HepG2 (cell line): ENCODE data around the gene FKBP8. TPM values are rescaled to one million over a fixed set of nuclear protein-coding genes. Genes with fewer than 3 reads are reported as not detected.

ENCODE experiments used
- ATAC-seq: fragments of 200-7000 bp; cut with Tn5 transposase; 3 replicates; pipeline ENCODE4 v1.9.1; 2020; ENCODE audit warnings: mild to moderate bottlenecking, moderate library complexity
- BruUV-seq: library from RNA; stranded (reverse); fragments of 400-500 nt; replicated peaks from 2 replicates; lab custom pipeline; 2021; lab: Mats Ljungman, UMichigan
- CTCF ChIA-PET: fragments of 300-600 bp; formaldehyde crosslinking; extraction: SDS; loops from one replicate; lab custom pipeline; 2021; ENCODE audit warnings: low total read pairs, inconsistent platforms, low intra/inter-chr PET ratio; lab: Yijun Ruan, JAX
- POLR2A ChIA-PET: fragments of 350-600 bp; sonication (Branson Sonifier 250); formaldehyde crosslinking; loops from one replicate; lab custom pipeline; 2020; ENCODE audit warnings: antibody characterized with exemption, inconsistent platforms; lab: Yijun Ruan, JAX
- DNase-seq: peaks from one replicate; pipeline ENCODE4 v3.0.0-alpha.2; 2015; ENCODE audit warnings: low spot score
- FAIRE-seq: peaks from 3 replicates; lab custom pipeline; 2011; peaks lifted over from hg19 to GRCh38; lab: Jason Lieb, UNC
- H2AFZ ChIP-seq: one replicate; pipeline ENCODE4 v1.6.1; 2011; ENCODE audit warnings: low read length, inconsistent platforms
- H3K27ac ChIP-seq: fragments of 300-600 bp; 3 replicates; pipeline ENCODE4 v1.8.0; 2011; ENCODE audit warnings: mixed run types, mild to moderate bottlenecking, mixed read lengths, low read length, inconsistent platforms; ENCODE audit not compliant: insufficient read depth; ENCODE audit errors: extremely low read length
- H3K27me3 ChIP-seq, 2 experiments: fragments of 200-600 bp in 1 of 2; 2 replicates in 1 of 2; 3 replicates in 1 of 2; pipeline versions ENCODE4 v1.6.0 to v1.8.0; 2011; ENCODE audit warnings: low read length in 2 of 2, mild to moderate bottlenecking in 2 of 2, moderate library complexity in 2 of 2, inconsistent platforms in 1 of 2; ENCODE audit not compliant: insufficient read depth in 2 of 2, control insufficient read depth in 1 of 2
- H3K36me3 ChIP-seq, 2 experiments: fragments of 200-600 bp in 1 of 2; replicated peaks in 1 of 2; 2 replicates in 1 of 2; 3 replicates in 1 of 2; pipeline versions ENCODE4 v1.5.1 to v1.8.0; 2011; ENCODE audit warnings: low read length in 2 of 2, inconsistent platforms in 1 of 2; ENCODE audit not compliant: insufficient read depth in 2 of 2, control insufficient read depth in 1 of 2
- H3K4me1 ChIP-seq: 2 replicates; pipeline ENCODE4 v1.5.1; 2012; ENCODE audit warnings: low read length, inconsistent platforms; ENCODE audit not compliant: insufficient read depth
- H3K4me2 ChIP-seq: 2 replicates; pipeline ENCODE4 v1.6.0; 2011; ENCODE audit warnings: low read depth, low read length, inconsistent platforms
- H3K4me3 ChIP-seq, 3 experiments: fragments of 200-600 bp in 1 of 3; sonication (generic), shearing (Covaris generic) in 1 of 3; replicated peaks in 1 of 3; 2 replicates each; pipeline ENCODE4 v1.5.1; 2011 to 2016; ENCODE audit warnings: low read length in 3 of 3, inconsistent platforms in 2 of 3, low read depth in 2 of 3, mild to moderate bottlenecking in 2 of 3, control low read depth in 1 of 3, mixed read lengths in 1 of 3; ENCODE audit not compliant: insufficient read depth in 1 of 3
- H3K79me2 ChIP-seq: one replicate; pipeline ENCODE4 v1.6.1; 2011; ENCODE audit warnings: low read length, inconsistent platforms; ENCODE audit not compliant: insufficient read depth
- H3K9ac ChIP-seq: 2 replicates; pipeline ENCODE4 v1.6.0; 2011; ENCODE audit warnings: mild to moderate bottlenecking, low read depth, low read length, inconsistent platforms; ENCODE audit not compliant: insufficient read depth
- H3K9me3 ChIP-seq: 2 replicates; pipeline ENCODE4 v1.5.1; 2012; ENCODE audit warnings: mild to moderate bottlenecking, low read length
- H4K20me1 ChIP-seq: 2 replicates; pipeline ENCODE4 v1.6.0; 2011; ENCODE audit warnings: inconsistent platforms, mild to moderate bottlenecking, low read length, moderate library complexity; ENCODE audit not compliant: insufficient read depth
- GFI1 ChIP-seq: sonication (generic); formaldehyde crosslinking; IDR thresholded peaks from 2 replicates; pipeline ENCODE4 v1.5.0; 2020; ENCODE audit warnings: missing genetic modification reagents, mild to moderate bottlenecking, borderline replicate concordance
- HNRNPK ChIP-seq: fragments of 200-400 bp; formaldehyde crosslinking; IDR thresholded peaks from 2 replicates; pipeline ENCODE4 v1.6.1; 2018; ENCODE audit warnings: low read length, low read depth, moderate library complexity, mild to moderate bottlenecking; ENCODE audit not compliant: poor library complexity, severe bottlenecking
- HOXA7 ChIP-seq: sonication (generic); formaldehyde crosslinking; IDR thresholded peaks from 2 replicates; pipeline ENCODE4 v1.8.1; 2022; ENCODE audit warnings: mild to moderate bottlenecking, missing genetic modification reagents, moderate library complexity
- KLF6 ChIP-seq: IDR thresholded peaks from 2 replicates; pipeline ENCODE4 v1.8.0; 2016; ENCODE audit warnings: missing biosample characterization, missing genetic modification reagents
- KMT2A ChIP-seq: sonication (generic); formaldehyde crosslinking; IDR thresholded peaks from 2 replicates; pipeline ENCODE4 v1.4.0; 2020; ENCODE audit warnings: missing genetic modification reagents
- MATR3 ChIP-seq: sonication (generic); formaldehyde crosslinking; IDR thresholded peaks from 2 replicates; pipeline ENCODE4 v1.4.0; 2020; ENCODE audit warnings: missing genetic modification reagents
- NCOA1 ChIP-seq: sonication (generic); formaldehyde crosslinking; IDR thresholded peaks from 2 replicates; pipeline ENCODE4 v1.9.0; 2021; ENCODE audit warnings: missing genetic modification reagents
- POLR2G ChIP-seq: fragments of 200-400 bp; formaldehyde crosslinking; IDR thresholded peaks from 2 replicates; pipeline ENCODE4 v1.6.1; 2018; ENCODE audit warnings: mild to moderate bottlenecking, low read depth, low read length, moderate library complexity
- SCMH1 ChIP-seq: sonication (generic); formaldehyde crosslinking; IDR thresholded peaks from 2 replicates; pipeline ENCODE4 v1.9.0; 2021; ENCODE audit warnings: missing genetic modification reagents, mild to moderate bottlenecking, borderline replicate concordance
- ZNF33B ChIP-seq: sonication (generic); formaldehyde crosslinking; IDR thresholded peaks from 2 replicates; pipeline ENCODE4 v1.5.1; 2020; ENCODE audit warnings: mild to moderate bottlenecking, missing genetic modification reagents
- ZNF567 ChIP-seq: sonication (generic); formaldehyde crosslinking; IDR thresholded peaks from 2 replicates; pipeline ENCODE4 v1.8.1; 2023; ENCODE audit warnings: mild to moderate bottlenecking, missing genetic modification reagents, borderline replicate concordance
- ZNF615 ChIP-seq: sonication (generic); formaldehyde crosslinking; IDR thresholded peaks from 2 replicates; pipeline ENCODE4 v1.5.0; 2020; ENCODE audit warnings: mild to moderate bottlenecking, missing genetic modification reagents, borderline replicate concordance
- ZNF616 ChIP-seq: sonication (generic); formaldehyde crosslinking; IDR thresholded peaks from 2 replicates; pipeline ENCODE4 v1.5.0; 2020; ENCODE audit warnings: low read depth, mild to moderate bottlenecking, missing genetic modification reagents
- ZNF776 ChIP-seq: sonication (generic); formaldehyde crosslinking; IDR thresholded peaks from 2 replicates; pipeline ENCODE4 v1.4.0; 2020; ENCODE audit warnings: mild to moderate bottlenecking, missing genetic modification reagents
- WGBS: methylation state at CpG from one replicate; pipeline ENCODE4 v1.1.6; 2017; ENCODE audit warnings: low lambda C conversion rate; 5-methylcytosine and 5-hydroxymethylcytosine counted together
- in situ Hi-C: cut with HindIII; loops from 2 replicates; pipeline ENCODE4 v1.10.0; 2017; ENCODE audit warnings: low pct_unique_long_range_greater_than_20kb; ENCODE audit not compliant: extremely low pct_ligation_motif_present
- intact Hi-C: fragments of 100-400 bp; cut with micrococcal nuclease; formaldehyde crosslinking; loops from one replicate; pipeline ENCODE4 v1.10.0; 2022; ENCODE audit not compliant: unreplicated experiment
- polyA plus RNA-seq, 8 experiments: library from polyadenylated mRNA; depleted of rRNA in 3 of 8; stranded (reverse) in 7 of 8; unstranded in 1 of 8; fragments of >200 nt; fragmentation: Illumina TruSeq in 4 of 8; extraction: Trizol in 4 of 8; gene quantifications; 2 replicates each; pipeline versions ENCODE4 v1.2.1 to v1.2.3, GENCODE V29; 2011 to 2016; ENCODE audit warnings: low read depth in 4 of 8, missing spikeins in 1 of 8, mixed read lengths in 1 of 8; ENCODE audit not compliant: insufficient read depth in 1 of 8
- total RNA-seq, 5 experiments: library from RNA; depleted of rRNA; stranded (reverse); fragments of >200 nt; fragmentation: Illumina TruSeq; extraction: Trizol; gene quantifications; 2 replicates each; pipeline ENCODE4 v1.2.3, GENCODE V29; 2016; ENCODE audit warnings: low read depth in 1 of 5
- TF ChIP-seq, protein P1 (sequence below): sonication (generic); formaldehyde crosslinking; IDR thresholded peaks from 2 replicates; pipeline ENCODE4 v1.8.0; 2022; ENCODE audit warnings: missing genetic modification reagents, mild to moderate bottlenecking, moderate library complexity, borderline replicate concordance
- TF ChIP-seq, protein P2 (sequence below): sonication (generic); formaldehyde crosslinking; IDR thresholded peaks from 2 replicates; pipeline ENCODE4 v1.5.0; 2020; ENCODE audit warnings: missing genetic modification reagents
- TF ChIP-seq, protein P3 (sequence below): sonication (generic); formaldehyde crosslinking; IDR thresholded peaks from 2 replicates; pipeline ENCODE4 v1.5.0; 2020; ENCODE audit warnings: missing genetic modification reagents
- TF ChIP-seq, protein P4 (sequence below): sonication (generic); formaldehyde crosslinking; conservative IDR thresholded peaks from 2 replicates; pipeline ENCODE4 v1.4.0; 2020; ENCODE audit warnings: missing genetic modification reagents

FKBP8 gene
- total and polyA plus RNA-seq, 2 of the 13 experiments (the other 11 are each of a cell fraction or from before 2014, with no cell fraction given), result 81.7 to 93.9 TPM

DNA sequence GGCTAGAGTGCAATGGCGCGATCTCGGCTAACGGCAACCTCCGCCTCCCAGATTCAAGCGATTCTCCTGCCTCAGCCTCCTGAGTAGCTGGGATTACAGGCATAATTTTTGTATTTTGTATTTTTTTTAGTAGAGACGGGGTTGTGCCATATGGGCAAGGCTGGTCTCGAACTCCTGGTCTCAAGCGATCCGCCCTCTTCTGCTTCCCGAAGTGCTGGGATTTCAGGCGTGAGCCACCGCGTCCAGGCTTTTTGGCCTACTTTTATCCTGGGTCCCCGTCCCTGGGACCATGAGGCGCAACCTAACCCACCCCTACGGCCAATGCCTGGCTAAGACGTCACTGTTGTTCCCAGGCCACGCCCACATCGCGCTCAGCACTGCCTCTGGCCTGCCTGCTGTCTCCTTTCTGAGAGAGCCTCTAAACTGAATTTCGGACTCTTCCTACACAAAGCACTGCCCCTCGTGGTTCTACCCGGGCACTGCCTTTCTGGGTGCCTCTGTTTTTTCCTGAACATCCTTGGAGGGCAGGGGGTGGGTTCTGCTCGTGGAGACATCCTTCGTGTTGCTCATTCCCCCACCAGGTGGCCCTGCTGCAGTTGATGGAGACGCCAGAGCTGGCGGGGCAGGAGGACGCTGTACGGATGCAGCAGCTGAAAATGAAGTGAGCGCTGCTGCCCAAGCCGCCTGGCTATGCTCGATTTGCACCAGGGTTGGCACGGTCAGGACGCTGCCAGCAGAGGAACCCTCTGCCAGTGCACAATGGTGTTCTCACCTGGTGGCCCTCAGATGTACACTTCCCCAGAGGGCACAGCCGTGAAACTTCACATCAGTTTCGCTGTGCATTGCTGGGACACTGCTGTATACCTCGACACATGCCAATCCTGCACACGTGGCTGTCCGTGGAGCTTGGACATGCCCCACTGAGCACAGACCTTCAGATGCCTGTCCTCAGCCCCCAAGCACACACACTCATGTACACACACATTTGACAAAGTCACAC lies 47.2 kb upstream of the FKBP8 start:
- FAIRE-seq (no peak), ATAC-seq (no peak), DNase-seq (peak; percentile 76)
- Histone ChIP-seq H3K27ac (no peak overlapping the region), H3K4me2 (peak overlapping the region; percentile 96; the same call in 1 of the 2 replicates), H3K79me2 (no peaks in the 10 kb centered on the region), H3K4me1 (peaks cover 33% of the 10 kb centered on the region), H3K4me3 (no peak overlapping the region), H3K9ac (no peak overlapping the region), H3K9me3 (no peaks in the 10 kb centered on the region), H3K27me3 (no peaks in the 10 kb centered on the region), H3K36me3 (peaks cover under 1 to 13% of the 10 kb centered on the region in 2 experiments; a peak in 4 of 5 replicates), H2AFZ (no peak overlapping the region), H4K20me1 (no peaks in the 10 kb centered on the region)
- POLR2A ChIA-PET, result interaction anchor here (1.3 to 3.2 kb wide), 5 partner anchors 19 to 94 kb away, joined by 3 to 37 read pairs (median 6); partner anchors contain the start of genes ELL and UBA52
- WGBS, result 84% methylated on average over 38 of the region's 40 CpGs
- in situ Hi-C loops (loop anchor here (5.0 kb wide), 1 partner anchor 87 kb away; no protein-coding TSS in a partner anchor), intact Hi-C loops (no loop called here)
- CTCF ChIA-PET, result no interaction called here
- TSS peak; percentile 59 for BruUV-seq
- TF ChIP-seq SCMH1 (CRISPR knock-in tag) (no peak), KLF6 (CRISPR knock-in tag) (no peak), MATR3 (CRISPR knock-in tag) (no peak), ZNF616 (no peak), NCOA1 (CRISPR knock-in tag) (no peak), HOXA7 (no peak), POLR2G (peak; percentile 49; the same call in 1 of the 2 replicates), ZNF776 (CRISPR knock-in tag) (0 out of 2 replicates have a peak, but pooled peaks have one; percentile 31), ZNF615 (no peak), HNRNPK (no peak), GFI1 (CRISPR knock-in tag) (no peak), KMT2A (no peak), ZNF567 (CRISPR knock-in tag) (no peak), ZNF33B (CRISPR knock-in tag) (no peak)
- TF ChIP-seq, protein P1, sequence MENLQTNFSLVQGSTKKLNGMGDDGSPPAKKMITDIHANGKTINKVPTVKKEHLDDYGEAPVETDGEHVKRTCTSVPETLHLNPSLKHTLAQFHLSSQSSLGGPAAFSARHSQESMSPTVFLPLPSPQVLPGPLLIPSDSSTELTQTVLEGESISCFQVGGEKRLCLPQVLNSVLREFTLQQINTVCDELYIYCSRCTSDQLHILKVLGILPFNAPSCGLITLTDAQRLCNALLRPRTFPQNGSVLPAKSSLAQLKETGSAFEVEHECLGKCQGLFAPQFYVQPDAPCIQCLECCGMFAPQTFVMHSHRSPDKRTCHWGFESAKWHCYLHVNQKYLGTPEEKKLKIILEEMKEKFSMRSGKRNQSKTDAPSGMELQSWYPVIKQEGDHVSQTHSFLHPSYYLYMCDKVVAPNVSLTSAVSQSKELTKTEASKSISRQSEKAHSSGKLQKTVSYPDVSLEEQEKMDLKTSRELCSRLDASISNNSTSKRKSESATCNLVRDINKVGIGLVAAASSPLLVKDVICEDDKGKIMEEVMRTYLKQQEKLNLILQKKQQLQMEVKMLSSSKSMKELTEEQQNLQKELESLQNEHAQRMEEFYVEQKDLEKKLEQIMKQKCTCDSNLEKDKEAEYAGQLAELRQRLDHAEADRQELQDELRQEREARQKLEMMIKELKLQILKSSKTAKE, result no peak
- TF ChIP-seq, protein P2, sequence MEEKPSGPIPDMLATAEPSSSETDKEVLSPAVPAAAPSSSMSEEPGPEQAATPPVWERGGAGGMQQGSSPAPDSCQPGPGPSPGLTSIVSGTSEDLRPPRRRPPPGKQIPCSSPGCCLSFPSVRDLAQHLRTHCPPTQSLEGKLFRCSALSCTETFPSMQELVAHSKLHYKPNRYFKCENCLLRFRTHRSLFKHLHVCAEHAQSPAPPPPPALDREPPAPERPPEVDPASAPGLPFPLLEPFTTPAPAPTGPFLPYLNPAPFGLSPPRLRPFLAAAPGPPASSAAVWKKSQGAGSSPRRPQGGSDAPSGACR (CRISPR knock-in tag), result no peak
- TF ChIP-seq, protein P3, sequence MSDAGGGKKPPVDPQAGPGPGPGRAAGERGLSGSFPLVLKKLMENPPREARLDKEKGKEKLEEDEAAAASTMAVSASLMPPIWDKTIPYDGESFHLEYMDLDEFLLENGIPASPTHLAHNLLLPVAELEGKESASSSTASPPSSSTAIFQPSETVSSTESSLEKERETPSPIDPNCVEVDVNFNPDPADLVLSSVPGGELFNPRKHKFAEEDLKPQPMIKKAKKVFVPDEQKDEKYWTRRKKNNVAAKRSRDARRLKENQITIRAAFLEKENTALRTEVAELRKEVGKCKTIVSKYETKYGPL (CRISPR knock-in tag), result no peak
- TF ChIP-seq, protein P4, sequence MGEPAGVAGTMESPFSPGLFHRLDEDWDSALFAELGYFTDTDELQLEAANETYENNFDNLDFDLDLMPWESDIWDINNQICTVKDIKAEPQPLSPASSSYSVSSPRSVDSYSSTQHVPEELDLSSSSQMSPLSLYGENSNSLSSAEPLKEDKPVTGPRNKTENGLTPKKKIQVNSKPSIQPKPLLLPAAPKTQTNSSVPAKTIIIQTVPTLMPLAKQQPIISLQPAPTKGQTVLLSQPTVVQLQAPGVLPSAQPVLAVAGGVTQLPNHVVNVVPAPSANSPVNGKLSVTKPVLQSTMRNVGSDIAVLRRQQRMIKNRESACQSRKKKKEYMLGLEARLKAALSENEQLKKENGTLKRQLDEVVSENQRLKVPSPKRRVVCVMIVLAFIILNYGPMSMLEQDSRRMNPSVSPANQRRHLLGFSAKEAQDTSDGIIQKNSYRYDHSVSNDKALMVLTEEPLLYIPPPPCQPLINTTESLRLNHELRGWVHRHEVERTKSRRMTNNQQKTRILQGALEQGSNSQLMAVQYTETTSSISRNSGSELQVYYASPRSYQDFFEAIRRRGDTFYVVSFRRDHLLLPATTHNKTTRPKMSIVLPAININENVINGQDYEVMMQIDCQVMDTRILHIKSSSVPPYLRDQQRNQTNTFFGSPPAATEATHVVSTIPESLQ (CRISPR knock-in tag), result no peak
